Activated CD4-positive, CD25-positive, alpha-beta regulatory T cell treated with anti-CD3 and anti-CD28 coated beads, Interleukin-2, amount 50 U/mL, for 24 hours (primary cell): ENCODE results near the gene KCNK13.

Source experiments
- ATAC-seq, 2 donors: fragments of 150-1000 bp; cut with Tn5 transposase; one replicate each; pipeline ENCODE4 v1.10.0; 2021; ENCODE audit warnings: mild to moderate bottlenecking in 1 of 2, moderate library complexity in 1 of 2

KCNK13 gene

GRCh38 chr14:90132821-90133570, 71.2 kb downstream of the KCNK13 start:
- ATAC-seq: no peak

- no peak for ATAC-seq
Measured at GRCh38 chr14:90136904-90137303, 75.1 kb downstream of the KCNK13 start.

GRCh38 chr14:90137807-90138206, 76.0 kb downstream of the KCNK13 start:
- no peak for ATAC-seq

- ATAC-seq: no peak
Measured at GRCh38 chr14:90139199-90139598, 77.4 kb downstream of the KCNK13 start.

GRCh38 chr14:90140298-90140955, 78.6 kb downstream of the KCNK13 start:
- no peak for ATAC-seq

- no peak for ATAC-seq
Measured at GRCh38 chr14:90140956-90141316, 79.1 kb downstream of the KCNK13 start.

GRCh38 chr14:90153429-90153828, 91.6 kb downstream of the KCNK13 start:
- ATAC-seq: no peak

- no peak for ATAC-seq
Measured at GRCh38 chr14:90154110-90154509, 92.3 kb downstream of the KCNK13 start.

GRCh38 chr14:90159146-90159545, 97.4 kb downstream of the KCNK13 start:
- no peak for ATAC-seq

GRCh38 chr14:90159688-90160087, 97.9 kb downstream of the KCNK13 start:
- ATAC-seq: no peak

GRCh38 chr14:90161129-90161528, 99.3 kb downstream of the KCNK13 start:
- ATAC-seq: no peak

- no peak for ATAC-seq
Measured at GRCh38 chr14:90168425-90169105, 106.8 kb downstream of the KCNK13 start.

GRCh38 chr14:90175631-90176030, 113.8 kb downstream of the KCNK13 start:
- no peak for ATAC-seq

GRCh38 chr14:90177539-90178189, 115.9 kb downstream of the KCNK13 start:
- no peak for ATAC-seq

- ATAC-seq: no peak
Measured at GRCh38 chr14:90179357-90179756, 117.6 kb downstream of the KCNK13 start.

- ATAC-seq: no peak
Measured at GRCh38 chr14:90179809-90180779, 118.3 kb downstream of the KCNK13 start.

GRCh38 chr14:90184094-90184493, 122.3 kb downstream of the KCNK13 start:
- no peak for ATAC-seq

GRCh38 chr14:90184571-90185266, 122.9 kb downstream of the KCNK13 start:
- no peak for ATAC-seq

- ATAC-seq: no peak
Measured at GRCh38 chr14:90188588-90188987, 126.8 kb downstream of the KCNK13 start.

GRCh38 chr14:90191154-90191553, 129.4 kb downstream of the KCNK13 start:
- ATAC-seq: no peak

GRCh38 chr14:90191585-90191984, 129.8 kb downstream of the KCNK13 start:
- ATAC-seq: no peak

GRCh38 chr14:90193925-90194324, 132.1 kb downstream of the KCNK13 start:
- no peak for ATAC-seq
